GM19395 (cell line): ENCODE data around the gene KIF12.
"Not testable (repeated sequence)": the region's sequence is repeated elsewhere in the genome, so short reads cannot be mapped to it uniquely, and the experiment has no call there.

Source experiments
- ATAC-seq: cut with Tn5 transposase; IDR thresholded peaks from one replicate; pipeline ENCODE4 v1.9.1; 2021; ENCODE audit warnings: mild to moderate bottlenecking, moderate library complexity; ENCODE audit not compliant: unreplicated experiment

The KIF12 gene

GRCh38 chr9:114086009-114086408, 13.1 kb downstream of the KIF12 start:
- ATAC-seq = no peak

DNA sequence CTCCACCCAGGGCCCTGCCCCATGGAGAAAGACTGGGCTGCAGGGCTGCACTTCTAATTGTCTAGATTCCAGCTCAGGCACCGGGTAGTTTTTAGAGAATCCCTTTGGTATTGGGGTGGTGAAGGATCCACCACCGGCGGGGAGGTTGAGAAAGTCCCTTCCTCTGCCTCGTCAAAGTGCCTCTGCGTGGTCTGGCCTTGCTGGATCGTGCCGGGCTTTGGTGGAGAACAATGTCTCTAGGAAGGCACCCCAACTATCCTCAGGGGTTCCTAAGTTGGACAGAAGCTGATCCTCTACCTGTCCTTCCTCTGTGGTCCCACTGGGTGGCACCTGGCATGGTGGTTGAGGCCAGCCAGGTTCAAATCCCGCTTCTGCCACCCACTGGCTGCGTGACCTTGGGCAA, 13.7 kb downstream of the KIF12 start:
- ATAC-seq = no peak

- ATAC-seq = no peak
Observed at GRCh38 chr9:114084282-114085073, 14.6 kb downstream of the KIF12 start.

DNA sequence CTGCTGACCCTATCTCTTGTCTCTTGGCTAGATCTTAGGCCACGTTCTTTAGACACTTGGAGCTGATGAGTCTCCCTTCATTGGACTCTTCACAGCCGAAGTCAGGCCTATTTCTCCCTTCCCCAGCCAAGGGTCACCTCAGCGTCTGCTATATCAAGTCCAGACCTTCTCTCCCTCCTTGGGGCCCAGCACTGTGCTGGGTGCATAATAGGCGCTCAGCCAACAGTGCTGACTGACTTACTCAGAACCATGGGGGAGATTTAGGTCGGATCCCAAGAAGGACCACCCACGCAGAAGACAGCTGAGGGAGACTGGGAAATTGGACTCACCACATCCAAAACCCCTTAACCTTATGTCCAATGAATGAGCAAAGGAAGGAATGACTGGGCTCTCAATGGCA, 15.4 kb downstream of the KIF12 start:
- ATAC-seq = no peak

DNA sequence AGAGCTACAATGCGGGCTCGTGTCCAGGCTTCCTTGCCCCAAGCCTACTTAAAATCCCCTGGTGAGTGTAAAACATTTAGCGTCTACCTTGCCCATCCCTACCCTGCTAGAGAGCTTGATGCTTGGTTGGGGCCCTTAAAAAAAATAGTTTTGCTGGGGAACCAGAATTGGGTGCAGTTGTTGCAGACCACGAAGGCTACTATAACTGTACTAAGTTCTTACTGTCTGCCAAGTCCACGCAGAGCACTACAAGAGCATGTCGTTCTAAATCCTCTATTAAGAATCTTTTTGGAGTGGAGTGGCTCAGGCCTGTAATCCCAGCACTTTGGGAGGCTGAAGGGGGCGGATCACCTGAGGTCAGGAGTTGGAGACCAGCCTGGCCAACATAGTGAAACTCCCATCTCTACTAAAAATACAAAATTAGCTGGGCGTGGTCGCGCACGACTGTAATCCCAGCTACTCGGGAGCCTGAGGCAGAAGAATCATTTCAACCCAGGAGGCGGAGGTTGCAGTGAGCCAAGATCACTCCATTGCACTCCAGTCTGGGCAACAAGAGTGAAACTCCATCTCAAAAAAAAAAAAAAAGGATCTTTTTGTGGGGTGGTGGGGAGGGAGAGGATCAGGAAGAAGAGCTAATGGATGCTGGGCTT, 16.2 kb downstream of the KIF12 start:
- ATAC-seq = not testable (repeated sequence)

DNA sequence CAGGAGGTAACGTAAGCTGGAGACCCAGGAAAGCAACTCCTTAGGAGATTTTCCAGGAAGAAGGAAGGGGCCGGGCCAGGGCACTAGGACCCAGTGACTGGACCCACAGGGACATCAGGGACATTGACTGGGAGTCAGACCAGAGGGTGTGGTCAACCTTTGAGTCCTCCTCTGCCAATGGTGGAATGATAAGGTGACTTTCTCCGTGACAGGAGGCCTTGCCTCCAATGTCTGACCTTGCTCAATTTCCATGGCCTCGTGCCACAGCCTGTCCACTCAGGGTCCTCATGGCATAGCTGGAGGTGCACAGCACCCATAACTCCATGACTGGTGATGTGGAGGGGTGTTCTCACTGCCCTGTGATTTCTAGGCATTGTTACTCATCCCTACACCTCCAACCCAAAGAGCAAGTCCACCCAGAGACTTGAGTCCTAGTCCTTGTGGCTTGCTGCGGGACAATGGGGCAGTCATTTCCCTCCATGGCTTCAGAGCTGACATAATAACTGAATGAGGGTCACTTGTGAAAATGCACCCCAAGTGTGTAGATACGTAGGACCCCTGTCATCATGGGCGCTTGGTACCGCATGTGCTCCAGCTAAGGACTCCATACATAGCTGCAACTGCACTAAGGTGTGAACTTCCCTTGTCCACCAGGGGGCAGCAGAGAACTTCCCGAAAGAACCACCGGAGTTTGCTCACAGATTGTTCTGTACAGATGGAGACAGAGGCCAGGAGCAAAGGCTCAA, 16.9 kb downstream of the KIF12 start:
- ATAC-seq = peak; percentile 95

DNA sequence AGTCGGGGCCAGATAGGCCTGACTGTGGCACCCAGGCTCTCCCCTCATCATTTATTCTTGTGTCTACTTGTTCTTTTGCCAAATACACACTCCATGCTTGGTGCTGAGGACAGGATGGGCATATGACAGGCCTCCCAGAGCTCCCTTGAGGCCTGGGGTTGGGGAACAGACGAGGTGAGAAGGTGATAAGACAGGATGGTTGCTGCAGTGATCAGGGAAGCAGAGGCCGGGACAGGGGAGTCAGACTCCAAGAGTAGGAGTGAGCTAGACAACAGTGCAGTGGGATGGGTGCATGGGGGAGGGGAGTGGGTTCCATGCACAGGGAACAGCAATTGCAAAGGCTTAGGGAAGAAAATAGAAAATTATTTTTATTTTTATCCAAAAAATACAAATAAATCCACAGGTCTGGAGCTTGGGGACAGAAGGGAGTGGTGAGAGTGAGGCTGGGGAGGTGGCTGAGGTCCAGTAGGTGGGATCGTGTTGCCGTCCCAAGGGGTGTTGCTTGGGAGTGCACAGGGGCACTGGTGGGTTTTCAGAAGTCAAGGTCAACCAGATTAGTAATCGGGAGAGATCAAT, 17.6 kb downstream of the KIF12 start:
- no peak for ATAC-seq

DNA sequence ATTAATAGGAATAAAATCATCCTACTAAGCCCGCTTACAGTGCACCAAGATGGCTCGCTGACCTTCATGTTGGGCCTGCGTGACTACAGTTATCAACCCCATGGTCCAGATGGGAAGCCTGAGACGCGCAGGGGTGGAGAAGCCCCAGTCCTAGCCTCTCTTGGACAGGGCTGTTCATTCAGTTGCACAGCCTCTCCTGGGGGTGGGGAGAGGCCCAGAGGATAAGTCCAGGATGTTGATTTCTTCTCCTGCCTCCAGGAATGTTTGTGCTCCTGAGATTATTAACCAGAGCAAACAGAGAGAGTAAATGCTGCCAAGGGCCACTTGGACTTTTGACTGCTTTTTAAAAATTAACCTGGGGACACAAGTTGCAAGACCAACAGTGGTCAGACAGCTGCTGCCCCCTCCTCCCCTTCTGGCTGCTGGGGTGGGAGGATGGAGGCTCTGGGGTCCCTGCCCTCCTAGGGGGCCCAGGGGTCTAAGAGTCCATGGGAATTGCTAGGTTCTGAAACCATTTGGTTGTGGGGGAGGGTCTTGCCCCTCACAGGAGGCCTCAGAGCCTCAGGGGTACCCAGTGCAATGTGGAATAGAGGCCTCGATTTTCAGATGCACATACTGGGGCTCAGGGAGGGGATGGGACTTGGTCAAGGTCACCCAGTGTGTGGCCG, 18.2 kb downstream of the KIF12 start:
- no peak for ATAC-seq

DNA sequence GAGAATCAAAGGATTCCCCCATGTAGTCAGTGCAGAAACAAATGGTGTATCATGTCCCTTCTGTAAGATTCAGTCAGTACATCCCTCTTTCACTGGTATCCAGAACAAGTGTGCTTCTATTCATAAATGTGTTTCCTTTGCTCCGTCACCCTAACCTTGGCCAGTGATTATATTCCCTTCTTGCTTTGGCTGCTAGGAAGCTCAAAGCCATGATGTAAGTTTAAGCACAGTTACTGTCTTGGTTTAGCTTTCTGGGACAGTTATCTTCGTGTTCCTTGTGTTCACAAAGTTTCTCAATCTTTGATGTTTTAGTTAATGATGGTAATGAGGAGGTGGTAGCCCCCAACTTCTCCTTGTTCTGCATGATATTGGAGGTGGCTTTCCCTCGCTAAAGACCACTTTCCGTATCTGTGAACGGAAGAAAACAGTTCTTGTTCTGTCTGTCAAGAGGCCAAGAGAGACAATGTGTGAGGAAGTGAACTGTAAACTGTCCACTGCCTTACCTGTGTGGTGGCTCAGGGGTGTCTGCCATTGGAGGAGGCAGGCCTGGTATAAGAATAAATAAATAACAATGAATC, 18.8 kb downstream of the KIF12 start:
- ATAC-seq = no peak

DNA sequence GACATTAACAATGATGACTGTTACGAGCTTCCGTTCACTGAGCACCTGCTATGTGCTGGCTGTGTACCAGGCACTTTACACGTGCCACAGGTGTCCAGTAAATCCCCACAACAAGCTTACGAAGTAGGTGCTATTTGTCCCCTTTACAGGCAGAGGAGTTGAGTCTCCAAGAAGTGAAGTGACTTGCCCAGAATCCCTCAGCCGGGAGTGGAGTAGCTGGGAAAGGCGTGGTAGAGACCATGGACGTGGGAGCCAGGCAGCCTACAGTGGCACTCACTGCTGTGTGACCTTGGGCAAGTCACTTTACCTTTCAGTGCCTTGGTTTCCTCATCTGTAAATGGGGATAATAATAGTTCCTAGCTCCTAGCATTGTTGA, 20.3 kb downstream of the KIF12 start:
- ATAC-seq = no peak

- ATAC-seq = no peak
Observed at GRCh38 chr9:114078021-114078780, 20.9 kb downstream of the KIF12 start, which contains the start of gene AMBP. Gene AMBP, minus strand, starts transcription at chr9:114078300. Its CDS starts 91 bp downstream, at chr9:114078209.

DNA sequence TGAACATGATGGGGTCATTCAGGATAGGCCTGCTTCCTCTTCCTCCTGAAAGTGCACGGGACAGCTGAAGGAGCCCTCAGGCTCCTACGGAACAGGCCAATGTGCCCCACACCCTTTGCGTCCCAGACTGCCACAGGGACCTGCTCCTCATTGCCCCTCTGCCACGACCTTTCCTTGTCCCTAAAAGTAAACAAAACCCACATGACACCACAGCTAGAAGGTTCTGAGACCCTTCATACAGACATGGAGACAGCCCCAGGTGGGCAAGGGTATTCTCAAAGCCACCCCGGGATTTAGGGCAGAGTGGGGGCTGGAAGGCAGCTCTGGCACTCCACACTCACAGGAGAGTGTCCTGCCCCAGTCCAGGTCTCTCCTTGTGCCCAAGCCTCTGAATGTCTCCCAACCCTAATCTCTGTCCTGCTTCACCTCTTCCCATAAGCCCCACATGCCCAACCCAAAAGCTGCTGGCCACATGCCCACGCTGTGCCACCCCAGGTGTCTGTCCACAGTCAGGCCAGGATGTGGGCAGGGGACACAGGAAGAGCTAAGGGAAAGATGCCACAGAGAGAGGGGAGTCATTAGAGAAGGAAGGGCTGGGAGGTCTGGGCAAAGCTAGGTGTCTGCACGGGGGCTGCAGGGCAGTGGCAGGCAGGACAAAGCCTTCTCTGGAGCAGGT, 21.8 kb downstream of the KIF12 start:
- ATAC-seq = no peak

GRCh38 chr9:114076237-114077161, 22.6 kb downstream of the KIF12 start:
- no peak for ATAC-seq

- no peak for ATAC-seq
Observed at GRCh38 chr9:114075602-114076001, 23.5 kb downstream of the KIF12 start.

GRCh38 chr9:114072184-114073140, 26.6 kb downstream of the KIF12 start:
- ATAC-seq = no peak

DNA sequence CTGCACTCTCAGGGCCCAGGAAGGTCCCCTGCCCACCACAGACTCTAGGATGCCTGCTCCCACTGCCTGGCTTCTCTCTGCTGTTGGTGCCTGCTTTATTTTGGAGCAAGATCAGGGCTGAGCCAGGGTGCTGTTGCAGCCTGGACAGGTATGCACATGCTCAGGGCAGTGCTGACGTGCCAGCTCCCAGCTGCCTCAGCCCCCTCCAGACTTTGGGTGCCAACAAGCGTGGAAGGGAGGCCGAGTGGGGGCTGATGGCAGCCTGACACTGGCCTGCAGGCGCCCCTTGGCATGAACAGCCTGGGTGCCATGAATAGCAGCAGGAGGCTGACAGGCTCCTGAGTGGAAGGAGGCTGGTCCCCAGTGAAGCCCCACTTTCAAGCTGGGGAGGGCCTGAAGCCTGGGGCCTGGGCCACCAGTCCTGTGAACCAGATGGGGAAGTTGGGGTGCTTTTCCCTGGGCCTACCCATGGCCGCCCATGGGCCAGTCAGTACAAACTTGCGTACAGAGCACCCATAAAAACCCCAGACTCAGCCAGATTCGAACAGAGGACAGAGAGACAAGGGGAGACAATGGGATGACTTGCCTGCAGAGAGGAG, 27.8 kb downstream of the KIF12 start:
- no peak for ATAC-seq
